ENCODE results near the gene RFX1.

GRCh38 chr19:13978351-13979243 lies 27.5 kb downstream of the RFX1 start:
- TF ChIP-seq CTCF (IDR thresholded peaks at IDR 0.05) (no peak), POLR2A (IDR thresholded peaks at IDR 0.05) (no peak), EP300 (IDR thresholded peaks at IDR 0.05) (no peak)
